HepG2 (cell line): ENCODE data around the gene LRRC3C. TPM values are rescaled to one million over a fixed set of nuclear protein-coding genes. Genes with fewer than 3 reads are reported as not detected.

Source experiments
- CC2D1A ChIP-seq: sonication (generic); formaldehyde crosslinking; IDR thresholded peaks from 2 replicates; pipeline ENCODE4 v1.8.1; 2023; ENCODE audit warnings: mild to moderate bottlenecking, missing genetic modification reagents
- CCDC6 ChIP-seq: sonication (generic); formaldehyde crosslinking; IDR thresholded peaks from 2 replicates; pipeline ENCODE4 v1.8.1; 2022; ENCODE audit warnings: mild to moderate bottlenecking, missing genetic modification reagents, moderate library complexity
- CSRNP2 ChIP-seq: sonication (generic); formaldehyde crosslinking; conservative IDR thresholded peaks from 2 replicates; pipeline ENCODE4 v1.8.0; 2022; ENCODE audit warnings: low read depth, missing genetic modification reagents
- EZH2 ChIP-seq: conservative IDR thresholded peaks from 2 replicates; pipeline ENCODE4 v1.6.1; 2012; ENCODE audit warnings: mild to moderate bottlenecking, low read depth, low read length, moderate library complexity
- HES4 ChIP-seq: sonication (generic); formaldehyde crosslinking; IDR thresholded peaks from 2 replicates; pipeline ENCODE4 v1.9.0; 2021; ENCODE audit warnings: mild to moderate bottlenecking, missing genetic modification reagents, borderline replicate concordance
- JUN ChIP-seq: sonication (generic); formaldehyde crosslinking; IDR thresholded peaks from 2 replicates; pipeline ENCODE4 v1.4.0; 2020; ENCODE audit warnings: mild to moderate bottlenecking, missing genetic modification reagents
- MXD4 ChIP-seq: IDR thresholded peaks from 2 replicates; pipeline ENCODE4 v1.6.1; 2016; ENCODE audit warnings: mild to moderate bottlenecking, missing biosample characterization, missing genetic modification reagents
- PLSCR1 ChIP-seq: sonication (generic); formaldehyde crosslinking; IDR thresholded peaks from 2 replicates; pipeline ENCODE4 v1.5.0; 2020; ENCODE audit warnings: missing genetic modification reagents, mild to moderate bottlenecking, borderline replicate concordance
- SNAPC4 ChIP-seq: sonication (generic); formaldehyde crosslinking; IDR thresholded peaks from 2 replicates; pipeline ENCODE4 v1.4.0; 2020; ENCODE audit warnings: mild to moderate bottlenecking, missing genetic modification reagents
- TBX3 ChIP-seq: fragments of 450-650 bp; IDR thresholded peaks from 2 replicates; pipeline ENCODE4 v1.6.1; 2017; ENCODE audit warnings: antibody characterized with exemption, mild to moderate bottlenecking, inconsistent platforms, borderline replicate concordance
- USF2 ChIP-seq, 2 experiments: sonication (generic) in 1 of 2; formaldehyde crosslinking in 1 of 2; IDR thresholded peaks; 2 replicates each; pipeline versions ENCODE4 v1.5.1 to v1.6.1; 2011 to 2020; ENCODE audit warnings: borderline replicate concordance in 1 of 2, low read depth in 1 of 2, low read length in 1 of 2, mild to moderate bottlenecking in 1 of 2, missing genetic modification reagents in 1 of 2, moderate library complexity in 1 of 2
- ZFAT ChIP-seq: sonication (generic); formaldehyde crosslinking; conservative IDR thresholded peaks from 2 replicates; pipeline ENCODE4 v1.8.1; 2023; ENCODE audit warnings: missing genetic modification reagents, inconsistent platforms
- ZFP36 ChIP-seq: fragments of 150-350 bp; IDR thresholded peaks from 2 replicates; pipeline ENCODE4 v1.6.1; 2018; ENCODE audit warnings: borderline replicate concordance, low read length, low read depth; ENCODE audit not compliant: partially characterized antibody
- ZNF362 ChIP-seq: sonication (generic); formaldehyde crosslinking; IDR thresholded peaks from 2 replicates; pipeline ENCODE4 v1.4.0; 2020; ENCODE audit warnings: missing genetic modification reagents, mild to moderate bottlenecking, borderline replicate concordance
- ZNF430 ChIP-seq: sonication (generic); formaldehyde crosslinking; IDR thresholded peaks from 2 replicates; pipeline ENCODE4 v1.9.0; 2021; ENCODE audit warnings: mild to moderate bottlenecking, missing genetic modification reagents
- ZNF496 ChIP-seq: sonication (generic); formaldehyde crosslinking; IDR thresholded peaks from 2 replicates; pipeline ENCODE4 v1.8.1; 2023; ENCODE audit warnings: mild to moderate bottlenecking, moderate library complexity, missing genetic modification reagents; ENCODE audit not compliant: insufficient replicate concordance
- polyA plus RNA-seq, 8 experiments: library from polyadenylated mRNA; depleted of rRNA in 3 of 8; stranded (reverse) in 7 of 8; unstranded in 1 of 8; fragments of >200 nt; fragmentation: Illumina TruSeq in 4 of 8; extraction: Trizol in 4 of 8; gene quantifications; 2 replicates each; pipeline versions ENCODE4 v1.2.1 to v1.2.3, GENCODE V29; 2011 to 2016; ENCODE audit warnings: low read depth in 4 of 8, missing spikeins in 1 of 8, mixed read lengths in 1 of 8; ENCODE audit not compliant: insufficient read depth in 1 of 8
- total RNA-seq, 5 experiments: library from RNA; depleted of rRNA; stranded (reverse); fragments of >200 nt; fragmentation: Illumina TruSeq; extraction: Trizol; gene quantifications; 2 replicates each; pipeline ENCODE4 v1.2.3, GENCODE V29; 2016; ENCODE audit warnings: low read depth in 1 of 5

Gene LRRC3C
- total and polyA plus RNA-seq, 2 of the 13 experiments (the other 11 are each of a cell fraction or from before 2014, with no cell fraction given) = 0.17 TPM; not detected in 1

GRCh38 chr17:39923836-39924690, 3.5 kb upstream of the LRRC3C start (continued):
- TF ChIP-seq CCDC6 = peak; percentile 91; the same call in 1 of the 2 replicates
- TF ChIP-seq ZFP36 = no peak
- no peak for TF ChIP-seq HES4
- peak; percentile 94 for TF ChIP-seq MXD4 (CRISPR knock-in tag)
- no peak for TF ChIP-seq USF2 (IDR thresholded peaks at IDR 0.05; ENCODE audit: low read depth, low read length)
- TF ChIP-seq USF2 (CRISPR knock-in tag; IDR thresholded peaks at IDR 0.05; ENCODE audit: borderline replicate concordance) = no peak
- TF ChIP-seq ZNF496 (CRISPR knock-in tag) = no peak
- TF ChIP-seq CC2D1A (CRISPR knock-in tag) = 0 out of 2 replicates have a peak, but pooled peaks have one; percentile 67
- TF ChIP-seq TBX3 = 0 out of 2 replicates have a peak, but pooled peaks have one; percentile 30
- TF ChIP-seq PLSCR1 (CRISPR knock-in tag) = no peak; the same call in 1 of the 2 replicates
- no peak for TF ChIP-seq CSRNP2 (CRISPR knock-in tag)
- peak; percentile 86; the same call in 1 of the 2 replicates for TF ChIP-seq SNAPC4 (CRISPR knock-in tag)
- no peak for TF ChIP-seq ZFAT
- TF ChIP-seq EZH2 = no peak
- peak; percentile 100 for TF ChIP-seq ZNF430 (CRISPR knock-in tag)
- peak; percentile 61; the same call in 1 of the 2 replicates for TF ChIP-seq ZNF362 (CRISPR knock-in tag)
- TF ChIP-seq JUN (CRISPR knock-in tag) = peak; percentile 94
